22Rv1 (cell line): ENCODE results near the gene CHMP1A.

Experiments used
- ZFX ChIP-seq: fragments of 450-650 bp; IDR thresholded peaks from 2 replicates; pipeline ENCODE4 v1.6.1; 2017; ENCODE audit warnings: antibody characterized with exemption, borderline replicate concordance
- TF ChIP-seq, protein P1 (sequence below): fragments of 450-650 bp; IDR thresholded peaks from 2 replicates; pipeline ENCODE4 v1.5.1; 2017; ENCODE audit warnings: mild to moderate bottlenecking

DNA sequence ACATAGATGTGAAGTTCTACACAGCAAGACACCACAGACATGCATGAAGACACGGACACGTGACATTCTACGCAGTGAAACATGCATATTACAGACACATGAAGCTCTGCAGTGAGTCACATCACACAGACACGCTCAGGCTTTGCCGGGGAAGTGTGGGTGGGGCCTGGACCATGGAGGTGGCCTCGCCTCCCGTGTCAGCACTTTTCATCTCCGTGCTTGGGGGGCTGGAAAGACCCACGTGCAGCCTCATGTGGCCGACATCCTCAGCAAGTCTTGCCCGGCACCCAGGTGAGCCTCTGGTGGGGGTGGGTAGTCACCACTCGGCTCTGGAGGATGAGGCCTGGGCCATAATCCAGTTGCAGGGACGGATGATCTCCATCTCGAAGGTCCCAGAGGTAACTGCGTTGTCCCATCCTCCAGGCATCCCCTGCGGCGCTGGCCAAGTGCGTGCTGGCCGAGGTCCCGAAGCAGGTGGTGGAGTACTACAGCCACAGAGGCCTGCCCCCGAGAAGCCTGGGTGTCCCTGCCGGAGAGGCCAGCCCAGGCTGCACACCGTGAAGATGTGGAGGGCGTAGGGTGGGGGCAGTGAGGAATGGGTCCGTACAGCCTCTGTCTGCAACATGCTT lies 61.3 kb downstream of the CHMP1A start:
- TF ChIP-seq, protein P1, sequence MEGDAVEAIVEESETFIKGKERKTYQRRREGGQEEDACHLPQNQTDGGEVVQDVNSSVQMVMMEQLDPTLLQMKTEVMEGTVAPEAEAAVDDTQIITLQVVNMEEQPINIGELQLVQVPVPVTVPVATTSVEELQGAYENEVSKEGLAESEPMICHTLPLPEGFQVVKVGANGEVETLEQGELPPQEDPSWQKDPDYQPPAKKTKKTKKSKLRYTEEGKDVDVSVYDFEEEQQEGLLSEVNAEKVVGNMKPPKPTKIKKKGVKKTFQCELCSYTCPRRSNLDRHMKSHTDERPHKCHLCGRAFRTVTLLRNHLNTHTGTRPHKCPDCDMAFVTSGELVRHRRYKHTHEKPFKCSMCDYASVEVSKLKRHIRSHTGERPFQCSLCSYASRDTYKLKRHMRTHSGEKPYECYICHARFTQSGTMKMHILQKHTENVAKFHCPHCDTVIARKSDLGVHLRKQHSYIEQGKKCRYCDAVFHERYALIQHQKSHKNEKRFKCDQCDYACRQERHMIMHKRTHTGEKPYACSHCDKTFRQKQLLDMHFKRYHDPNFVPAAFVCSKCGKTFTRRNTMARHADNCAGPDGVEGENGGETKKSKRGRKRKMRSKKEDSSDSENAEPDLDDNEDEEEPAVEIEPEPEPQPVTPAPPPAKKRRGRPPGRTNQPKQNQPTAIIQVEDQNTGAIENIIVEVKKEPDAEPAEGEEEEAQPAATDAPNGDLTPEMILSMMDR, result no peak
- TF ChIP-seq ZFX, result no peak
